ENCODE data around the gene TPP1. TPM values are rescaled to one million over a fixed set of nuclear protein-coding genes. Genes with fewer than 3 reads are reported as not detected.
A peak's percentile ranks its signal among the peaks of the same experiment; 100 is the strongest.

TPP1 gene
- total RNA-seq, 1 donor from 2014 or later: 29.9 TPM

DNA sequence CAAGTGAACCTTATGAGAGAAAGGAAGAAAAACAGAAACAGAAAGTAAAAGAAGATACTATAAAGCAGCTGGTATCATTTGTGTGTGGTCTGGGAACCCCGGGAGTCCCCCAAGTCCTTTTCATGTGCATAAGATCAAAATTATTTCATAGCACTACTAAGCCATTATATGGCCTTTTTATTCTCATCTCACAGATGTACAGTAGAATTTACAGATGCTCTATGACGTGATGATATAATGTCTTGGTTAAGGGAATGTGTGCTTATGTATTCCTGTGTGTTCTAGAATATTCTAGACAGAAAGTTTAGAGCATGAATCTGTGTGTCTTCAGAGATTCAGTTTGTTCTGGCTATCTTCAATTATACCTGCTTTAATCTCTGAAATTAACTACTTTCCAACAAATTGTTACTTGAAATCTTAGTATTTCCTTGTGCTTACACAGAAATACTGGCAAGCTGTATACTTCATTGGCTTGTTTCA lies 8.6 kb upstream of the TPP1 start:
- DNase-seq: no peak

DNA sequence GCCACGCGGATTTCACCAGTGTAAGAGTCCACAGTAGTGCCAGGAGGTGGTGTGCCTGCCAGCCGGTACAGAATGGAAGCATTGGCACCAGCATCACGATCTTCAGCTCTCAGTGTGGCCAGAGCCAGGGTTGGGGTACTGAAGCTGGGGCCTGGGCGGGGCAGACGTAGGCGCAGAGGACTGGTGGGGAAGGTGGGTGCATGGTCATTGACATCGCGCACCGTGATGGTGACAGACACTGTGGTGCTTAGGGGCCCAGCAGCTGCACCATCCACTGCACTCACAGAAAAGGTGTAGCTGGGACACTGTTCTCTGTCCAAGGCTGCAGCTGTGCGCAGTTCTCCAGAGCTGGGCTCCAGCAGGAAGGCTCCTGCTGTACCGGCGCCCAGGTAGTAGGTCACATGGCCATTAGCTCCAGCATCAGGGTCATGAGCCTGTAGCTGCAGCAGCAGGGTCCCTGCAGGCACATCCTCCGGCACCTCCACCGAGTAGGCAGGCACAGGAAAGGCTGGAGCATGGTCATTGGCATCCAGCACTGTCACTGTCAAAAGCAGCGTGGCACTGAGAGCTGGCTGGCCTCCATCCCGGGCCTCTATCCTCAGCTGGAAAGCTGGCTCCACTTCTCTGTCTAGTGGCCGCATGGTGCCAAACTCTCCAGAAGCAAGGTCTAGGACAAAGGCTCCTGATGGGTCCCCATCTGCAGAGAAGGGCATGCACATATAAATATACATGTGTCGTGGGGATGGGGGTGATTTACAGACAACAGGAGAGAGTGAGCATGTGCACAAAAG lies 7.9 kb upstream of the TPP1 start:
- no peak for DNase-seq

DNA sequence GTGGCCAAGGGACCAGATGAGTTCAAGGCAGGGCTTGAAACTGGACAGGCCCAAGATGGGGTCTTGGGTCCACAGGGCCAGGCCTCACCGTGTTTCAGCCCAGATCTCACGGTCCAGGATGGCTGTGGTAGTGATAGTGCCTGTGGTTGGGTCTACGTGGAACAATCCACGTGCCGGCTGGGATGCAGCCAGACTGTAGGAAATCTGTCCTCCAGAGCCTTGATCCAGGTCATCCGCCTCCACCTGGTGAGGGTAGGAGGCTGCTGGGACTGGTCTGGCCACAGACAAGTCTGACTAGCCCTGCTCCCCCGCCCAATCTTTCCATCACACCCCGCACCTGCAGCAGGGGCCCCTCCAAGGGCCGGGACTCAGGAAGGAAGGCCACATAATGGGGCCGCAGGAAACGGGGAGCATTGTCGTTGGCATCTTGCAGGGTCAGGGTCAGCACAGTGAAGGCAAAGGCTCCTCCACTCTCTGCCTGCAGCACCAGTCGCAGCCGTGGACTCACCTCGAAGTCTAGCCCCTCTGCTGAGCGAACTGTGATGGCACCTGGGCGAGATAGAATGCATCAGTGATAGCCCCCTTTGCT lies 6.7 kb upstream of the TPP1 start:
- no peak for DNase-seq

DNA sequence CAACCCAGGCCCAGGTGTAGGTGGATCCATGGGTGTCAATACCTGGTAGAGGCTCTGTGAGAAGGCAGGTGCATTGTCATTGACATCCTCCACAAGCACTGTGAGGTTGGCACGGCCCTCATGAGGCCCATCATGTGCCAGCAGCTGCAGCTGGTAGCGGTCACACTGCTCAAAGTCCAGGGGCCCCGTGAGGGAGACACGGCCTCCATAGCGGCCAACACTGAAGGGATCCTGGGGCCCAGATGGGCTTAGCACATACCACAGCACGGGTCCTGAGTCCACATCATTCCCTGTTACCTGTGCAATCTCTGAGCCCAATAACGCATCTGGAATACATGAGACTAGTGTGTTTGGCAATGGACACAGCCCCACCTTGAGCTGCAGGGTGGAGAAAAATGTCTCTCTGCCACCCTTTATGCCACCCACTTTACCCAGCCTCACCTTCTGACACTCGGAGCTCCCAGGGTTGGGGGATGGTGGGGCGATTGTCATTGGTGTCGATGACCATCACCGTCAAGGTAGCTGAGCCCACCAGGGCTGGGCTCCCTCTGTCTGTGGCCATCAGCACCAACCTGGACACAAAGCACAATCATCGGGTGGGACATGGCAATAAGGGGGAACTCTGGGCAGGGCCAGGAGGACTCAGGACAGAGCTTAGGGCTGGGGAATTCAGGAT lies 6.1 kb upstream of the TPP1 start:
- no peak for DNase-seq

DNA sequence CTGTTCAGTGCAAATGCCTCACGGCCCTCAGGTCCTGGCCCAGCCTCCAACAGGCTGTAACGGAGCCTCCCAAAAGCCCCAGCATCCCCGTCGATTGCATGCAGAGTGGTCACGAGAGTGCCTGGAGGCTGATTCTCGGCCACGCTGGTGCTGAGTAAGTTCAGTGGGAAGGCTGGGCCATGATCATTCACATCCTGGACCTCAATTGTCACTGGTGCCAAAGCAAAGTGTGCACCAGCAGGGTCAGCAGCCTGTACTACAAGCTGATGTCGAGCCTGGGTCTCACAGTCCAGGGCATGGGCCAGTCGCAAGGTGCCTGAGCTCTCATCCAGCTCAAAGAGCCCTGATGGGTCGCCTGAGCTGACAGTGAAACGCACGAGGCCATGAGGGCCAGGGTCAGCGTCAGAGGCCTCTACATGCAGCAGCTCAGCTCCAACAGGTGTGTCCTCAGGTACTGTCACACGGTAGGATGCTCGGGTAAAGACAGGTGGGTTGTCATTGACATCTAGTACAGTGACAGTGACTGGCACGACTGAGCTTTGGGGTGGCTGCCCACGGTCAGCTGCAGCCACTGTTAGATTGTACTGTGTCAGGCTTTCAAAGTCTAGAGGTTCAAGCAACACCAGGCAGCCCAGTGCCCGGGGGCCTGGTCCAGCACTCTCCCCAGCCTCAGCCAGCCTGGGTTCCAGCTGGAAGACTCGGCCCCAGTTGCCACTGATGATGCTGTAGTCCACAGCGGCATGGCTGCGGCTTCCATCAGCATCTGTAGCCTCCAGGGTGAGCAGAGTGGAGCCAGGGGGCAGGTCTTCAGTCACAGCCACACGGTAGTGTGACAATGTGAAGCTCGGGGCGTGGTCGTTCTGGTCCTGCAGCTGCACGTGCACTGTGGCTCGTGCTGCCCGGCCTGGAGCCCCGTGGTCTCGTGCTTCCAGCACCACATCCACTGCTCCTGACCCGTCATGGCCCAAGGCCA lies 4.5 kb upstream of the TPP1 start:
- DNase-seq: no peak

DNA sequence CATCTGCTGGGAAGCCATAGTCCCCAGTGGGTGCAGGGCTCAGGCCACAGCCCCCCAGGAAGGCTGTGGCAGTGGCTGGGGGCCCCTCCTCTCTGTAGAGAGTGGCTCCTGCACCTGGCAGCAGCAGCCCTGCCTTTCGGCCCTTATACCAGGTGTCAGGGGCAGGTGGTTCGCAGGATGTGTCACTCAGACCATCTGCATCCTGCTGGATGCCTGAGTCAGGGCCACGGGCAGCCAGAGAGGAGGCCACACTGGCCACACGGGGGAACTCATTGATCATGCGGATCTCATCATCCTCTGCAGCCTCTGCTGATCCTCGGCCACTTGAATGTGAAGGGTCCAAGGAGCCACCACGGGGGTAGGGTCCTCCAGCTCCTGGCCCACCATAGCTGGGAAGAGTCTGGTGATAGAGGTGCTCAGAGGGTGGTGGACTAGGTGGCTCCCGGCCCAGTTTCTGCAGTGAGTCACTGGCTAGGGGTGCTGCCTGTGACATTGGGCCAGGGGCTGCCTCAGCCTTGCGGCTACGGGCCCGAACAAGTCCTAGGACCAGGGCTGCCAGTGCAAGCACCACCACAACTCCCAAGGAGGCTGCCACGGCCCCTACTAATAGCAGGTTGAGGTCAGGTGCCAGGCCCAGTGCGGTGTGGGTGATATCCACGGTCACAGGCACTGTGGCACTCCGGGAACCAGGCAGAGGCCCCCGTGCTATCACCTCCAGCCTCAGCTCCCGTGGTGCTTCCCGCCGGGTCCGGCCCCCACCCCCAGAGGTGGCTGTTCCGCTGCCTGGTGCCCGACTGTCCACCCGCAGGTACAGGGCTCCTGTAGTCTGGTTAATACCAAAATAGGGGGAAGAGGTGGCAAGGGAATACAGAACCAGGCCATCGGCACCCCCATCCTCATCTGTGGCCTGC lies 3.3 kb upstream of the TPP1 start:
- DNase-seq: no peak

DNA sequence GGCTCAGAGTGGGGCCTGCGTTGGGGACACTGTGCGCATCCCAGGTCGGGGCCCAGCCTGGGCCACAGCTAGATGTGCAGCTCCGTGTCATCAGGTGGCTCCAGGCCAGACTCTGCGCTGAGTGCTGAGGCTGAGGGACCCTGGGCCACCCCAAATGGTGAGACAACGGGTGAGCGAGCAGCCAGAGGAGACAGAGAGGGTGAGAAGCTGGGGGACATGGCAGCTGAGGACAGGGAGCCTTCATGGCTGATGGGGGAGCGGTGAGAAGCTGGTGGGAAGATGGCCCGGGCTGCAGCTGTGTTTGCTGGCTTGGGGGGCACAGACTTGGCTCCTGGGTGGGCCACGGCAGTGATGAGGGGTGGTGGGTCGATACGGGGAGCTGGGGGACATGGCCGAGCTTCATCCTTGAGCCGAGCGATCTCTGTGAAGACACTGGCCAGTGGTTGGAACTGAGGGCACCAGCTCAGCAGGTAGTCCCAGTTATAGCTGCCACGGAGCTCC lies 2.5 kb upstream of the TPP1 start:
- DNase-seq: no peak

DNA sequence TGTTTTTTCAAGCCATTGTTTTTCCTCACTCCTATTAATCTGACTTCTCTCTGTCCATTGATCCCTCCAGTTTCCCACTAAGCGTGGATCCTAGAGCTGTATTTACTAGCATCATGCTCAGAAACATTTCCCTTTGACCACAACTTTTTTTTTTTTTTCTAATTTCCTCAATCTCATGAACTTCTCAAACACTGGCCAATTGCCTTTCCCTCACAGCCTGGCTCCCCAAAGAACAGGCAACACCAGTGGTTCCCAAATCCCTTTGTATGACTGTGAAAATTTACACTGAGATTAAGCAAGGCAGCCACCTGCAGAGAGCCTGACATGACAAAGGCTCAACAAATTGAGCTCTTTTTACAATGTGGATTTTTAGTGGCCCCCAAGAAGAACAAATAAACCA lies 1.4 kb upstream of the TPP1 start:
- no peak for DNase-seq

DNA sequence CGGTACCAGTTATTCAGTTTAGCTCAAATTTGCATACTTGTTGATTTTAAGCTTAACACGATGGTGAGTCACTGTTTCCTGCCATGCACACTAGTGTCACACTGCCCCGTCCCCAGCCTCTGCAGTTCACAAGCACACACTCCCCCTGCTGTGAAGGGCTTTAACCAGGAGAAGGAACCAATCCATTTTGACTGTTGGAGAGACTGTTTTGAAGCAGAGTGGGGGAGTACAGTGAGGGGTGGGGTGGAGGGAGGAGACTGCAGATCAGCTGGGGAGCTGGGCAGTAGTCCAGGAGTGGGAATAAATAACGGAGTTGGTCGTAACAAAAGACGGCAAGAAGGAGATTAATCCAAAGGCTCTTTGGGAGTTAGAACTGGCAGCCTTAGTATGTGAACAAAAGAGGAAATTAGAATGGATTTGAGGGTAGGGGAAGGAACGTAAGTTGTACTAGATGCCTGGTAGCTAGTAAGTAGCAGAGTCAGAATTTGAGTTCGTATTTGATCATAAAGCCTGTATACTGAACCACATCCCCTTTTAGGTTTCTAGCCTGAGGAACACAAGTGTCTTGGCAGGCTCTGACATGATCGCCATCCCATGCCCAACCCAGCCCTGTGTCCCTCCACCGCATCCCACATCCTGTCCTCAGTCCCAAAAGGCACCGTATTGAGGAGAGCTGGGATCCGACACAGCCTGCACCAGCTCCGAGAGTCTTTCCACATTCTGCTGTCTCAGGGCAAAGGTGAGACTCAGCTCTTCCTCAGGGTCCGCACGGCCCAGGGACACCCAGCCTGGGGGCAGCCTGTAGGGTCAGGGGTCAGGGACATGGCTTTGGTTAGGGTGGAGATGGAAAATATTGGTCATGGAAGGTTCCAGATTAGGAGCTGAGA lies 862 bp downstream of the TPP1 start:
- peak; percentile 53 for DNase-seq

DNA sequence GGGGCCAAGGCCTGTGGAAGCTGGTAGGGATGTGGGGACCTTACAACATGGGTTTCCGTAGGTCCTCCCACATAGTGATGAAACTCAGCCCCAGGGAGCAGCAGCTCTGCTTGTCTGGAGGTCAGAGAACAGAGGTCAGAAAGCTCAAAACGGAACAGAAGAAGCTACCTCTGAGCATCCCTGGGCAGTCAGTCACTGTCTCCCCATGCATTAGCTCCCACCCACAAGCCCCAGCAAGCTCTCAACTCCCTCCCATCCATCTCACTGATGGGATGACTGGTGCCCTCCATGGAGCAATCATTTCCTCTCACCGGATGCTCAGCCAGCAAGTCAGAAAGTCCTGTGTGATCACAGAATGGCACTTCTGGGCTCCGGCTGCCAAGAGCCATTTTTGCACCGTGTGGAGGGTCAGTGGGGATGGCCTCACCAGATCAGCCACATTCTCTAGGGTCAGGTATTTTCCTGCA lies 1.9 kb downstream of the TPP1 start:
- DNase-seq: no peak

DNA sequence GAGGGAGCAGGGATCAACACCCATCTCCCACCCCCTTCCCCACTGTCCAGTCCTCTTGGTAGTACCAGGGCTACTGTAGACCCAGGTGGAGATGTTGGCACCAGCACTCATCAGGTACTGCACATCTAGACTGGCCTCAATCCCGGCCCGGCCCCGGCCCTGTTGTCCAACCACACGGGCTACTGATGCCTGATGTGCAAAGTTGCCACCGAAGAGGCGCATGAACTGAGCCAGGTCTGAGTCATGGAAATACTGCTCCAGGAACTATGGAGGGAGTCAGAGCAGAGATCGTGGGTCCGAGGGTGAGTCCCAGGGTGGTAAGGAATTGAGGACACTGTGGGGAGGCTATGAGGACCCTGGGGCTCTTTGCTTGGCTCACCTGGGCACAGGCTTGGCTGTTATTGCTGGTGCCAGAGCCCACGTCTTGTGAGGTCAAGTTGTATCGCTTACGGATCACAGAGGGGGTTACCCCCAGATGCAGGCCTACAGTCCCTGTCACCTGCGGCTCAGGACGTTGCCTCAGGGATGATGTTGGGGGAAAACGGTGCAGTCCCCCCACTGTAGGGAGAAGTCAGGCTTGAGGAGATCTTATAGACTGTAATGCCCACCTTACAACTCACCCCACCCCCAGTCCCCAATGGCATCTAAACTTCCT lies 2.5 kb downstream of the TPP1 start:
- DNase-seq: no peak

DNA sequence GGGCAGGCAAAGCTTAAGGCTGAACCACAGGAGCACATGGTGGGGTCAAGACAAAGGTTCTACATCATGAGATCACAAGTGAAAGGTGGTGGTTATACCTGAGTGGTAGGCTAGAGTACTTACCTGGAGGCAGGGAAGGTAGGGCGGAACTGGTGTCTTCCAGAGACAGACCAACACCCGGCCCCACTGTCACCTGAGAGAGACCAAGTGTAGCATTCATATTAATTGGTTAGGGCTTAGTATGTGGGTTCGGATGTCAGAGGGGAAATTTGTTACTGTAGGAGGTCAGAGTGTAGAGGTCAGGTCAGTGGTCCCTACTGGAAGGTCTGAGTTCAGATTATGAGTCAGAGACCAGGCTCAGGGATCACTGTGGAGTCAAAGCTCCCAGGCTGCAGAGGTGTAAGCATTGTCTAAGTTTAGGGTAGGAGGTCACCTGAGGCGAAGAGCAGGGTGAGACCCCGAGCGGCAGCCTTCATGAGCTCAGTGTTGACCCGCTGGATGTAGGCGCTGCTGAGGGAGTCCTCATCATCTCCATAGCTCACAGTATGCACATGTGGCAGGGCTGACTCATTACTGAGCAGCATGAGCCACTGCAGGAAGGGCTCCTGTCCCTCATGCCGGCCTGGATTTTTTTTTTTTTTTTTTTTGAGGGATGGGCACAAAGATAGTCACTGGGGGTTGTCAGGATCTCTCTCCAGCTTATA lies 3.2 kb downstream of the TPP1 start:
- DNase-seq: no peak

DNA sequence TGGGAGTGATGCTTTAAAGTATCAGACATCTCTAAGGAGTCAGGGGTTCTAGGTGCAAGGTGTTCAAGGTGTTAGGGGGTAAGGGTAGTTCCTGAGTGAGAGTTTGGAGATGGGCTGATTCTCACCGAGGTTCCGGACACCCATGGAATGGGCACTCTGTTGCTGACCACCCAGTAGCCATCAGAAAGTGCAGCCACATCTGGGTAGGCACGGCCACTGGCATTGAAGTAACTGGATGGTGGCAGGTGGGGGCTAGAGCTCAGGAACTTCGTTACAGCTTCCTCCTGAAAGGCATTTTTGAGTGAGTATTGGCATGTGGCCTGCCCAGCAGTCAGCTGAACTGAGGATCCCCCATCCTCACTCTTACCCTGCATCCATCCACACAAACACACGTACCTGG lies 4.2 kb downstream of the TPP1 start:
- no peak for DNase-seq

DNA sequence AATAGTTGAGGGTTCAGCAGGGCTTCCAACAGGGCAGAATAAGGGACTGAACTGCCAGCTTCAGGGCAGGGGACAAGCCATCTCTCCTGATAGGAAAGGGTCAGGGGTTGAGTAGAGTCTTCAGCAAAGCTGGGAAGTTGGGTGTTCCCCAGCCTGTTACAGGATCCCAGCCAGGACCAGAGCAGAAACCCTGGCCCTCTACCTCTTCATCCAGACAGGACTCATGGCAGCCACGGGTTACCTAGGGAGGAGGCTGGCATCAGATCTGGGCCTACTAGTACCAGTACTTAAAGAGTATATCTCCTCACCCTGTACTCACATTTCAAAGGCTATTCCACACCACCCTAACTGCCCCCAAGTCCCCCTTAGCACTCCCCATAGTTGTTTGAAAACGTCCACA lies 4.8 kb downstream of the TPP1 start:
- no peak for DNase-seq

DNA sequence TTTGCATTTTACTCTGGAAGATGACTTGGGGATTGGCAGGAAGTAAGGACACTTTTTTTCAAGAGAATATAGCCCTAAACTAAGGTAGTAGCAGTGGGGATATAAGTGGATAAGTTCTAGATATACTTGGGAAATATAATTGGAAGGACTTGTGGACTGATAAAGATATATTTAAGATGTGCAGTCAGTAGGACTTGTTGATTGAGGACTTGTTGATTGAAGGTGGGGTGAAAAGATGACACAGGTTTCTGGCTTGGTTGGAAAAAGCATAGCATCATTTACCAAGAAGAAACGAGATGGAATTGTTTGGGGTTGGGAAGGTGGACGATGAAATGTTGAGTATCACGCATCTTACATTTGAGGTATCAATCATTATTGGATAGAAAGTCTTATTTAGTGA lies 5.7 kb downstream of the TPP1 start:
- no peak for DNase-seq

DNA sequence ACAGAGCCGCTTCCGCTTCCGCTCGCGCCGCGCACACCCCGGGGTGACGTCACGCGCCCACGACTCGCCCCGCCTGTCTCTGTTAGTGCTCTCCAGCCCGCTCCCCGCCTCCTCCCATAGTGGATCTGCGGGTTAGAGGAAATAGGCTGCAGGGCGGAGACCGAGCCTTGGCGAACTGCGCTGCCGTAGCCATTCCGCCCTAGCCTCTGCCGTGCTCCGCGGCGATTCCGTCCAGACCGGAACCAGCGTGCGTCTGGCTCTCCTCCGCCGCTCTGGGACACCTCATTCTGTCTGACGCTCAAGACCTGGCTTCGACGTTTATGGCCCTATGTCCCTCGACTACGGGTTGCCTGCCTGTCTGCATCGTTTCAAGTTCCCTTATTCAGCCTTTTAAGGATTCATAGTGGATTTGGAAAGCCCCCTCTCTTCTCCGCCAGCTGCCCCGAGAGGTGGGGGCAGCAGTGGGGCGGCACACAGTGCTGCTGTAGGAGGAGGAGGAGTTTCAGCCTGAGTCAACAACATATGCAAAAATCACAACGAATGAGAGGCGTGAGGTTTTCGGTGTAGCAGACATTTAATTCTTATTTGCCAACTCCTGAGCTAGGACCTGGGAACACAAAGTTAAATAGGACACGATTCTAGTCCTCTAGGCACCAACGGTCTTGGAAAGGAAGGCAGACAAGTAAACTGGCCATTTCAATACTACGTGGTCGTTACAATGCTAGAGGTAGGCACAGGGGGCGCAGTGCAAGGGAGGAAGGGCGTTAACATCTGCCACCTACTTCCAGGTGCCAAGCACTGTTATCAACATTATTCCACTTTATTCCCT lies 6.8 kb downstream of the TPP1 start, which contains the start of gene TAF10:
TAF10 (minus strand) TSS at position 4 of the 829 bp plus-strand sequence. CDS start 27 bp downstream, outside the sequence.
- DNase-seq: peak; percentile 97

DNA sequence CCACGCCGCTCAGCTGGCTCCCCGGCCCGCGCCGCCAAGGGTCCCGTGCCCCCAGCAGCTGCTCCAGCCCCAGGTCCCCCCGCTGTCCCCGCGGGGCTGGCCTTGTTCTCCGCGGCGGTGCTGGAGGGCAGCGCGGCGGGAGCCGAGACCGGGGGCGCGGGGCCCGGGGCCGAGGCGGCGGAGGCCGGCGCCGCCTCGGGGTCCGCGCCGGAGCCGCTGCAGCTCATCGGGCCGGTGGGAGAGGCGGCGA lies 7.3 kb downstream of the TPP1 start:
- DNase-seq: no peak
